ENCODE measurements around the gene DMD. TPM values are rescaled to one million over a fixed set of nuclear protein-coding genes. Genes with fewer than 3 reads are reported as not detected.

Gene DMD
- total RNA-seq, 1 donor from 2014 or later: 6.7 TPM

DNA sequence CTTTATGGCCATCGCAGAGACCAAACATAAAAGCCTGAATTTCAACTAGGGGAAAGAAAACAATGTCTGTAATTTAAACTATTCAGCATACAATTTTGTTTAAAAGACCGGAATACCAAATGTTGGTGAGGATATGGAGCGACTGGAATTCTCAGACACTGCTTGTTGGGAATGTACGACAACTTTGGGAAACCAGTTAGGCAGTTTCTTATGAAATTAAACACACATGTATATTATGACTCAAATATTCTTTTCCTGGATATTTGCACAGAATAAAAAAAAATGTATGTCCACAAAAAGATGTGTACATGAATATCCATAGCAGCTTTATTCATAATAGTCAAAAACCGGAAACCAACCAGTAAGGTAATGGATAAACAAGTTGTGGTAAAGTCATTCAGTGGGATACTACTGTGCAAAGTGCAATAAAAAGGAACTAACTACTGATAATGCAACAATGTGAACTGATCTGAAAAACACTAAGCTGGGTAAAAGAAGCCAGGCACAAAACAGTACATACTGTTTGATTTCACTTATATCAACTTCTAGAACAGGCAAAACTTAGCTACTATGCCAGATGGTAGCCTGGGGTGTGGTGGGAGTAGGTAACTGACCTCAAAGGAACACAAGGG, 1986.9 kb downstream of the DMD start:
- DNase-seq (ENCODE audit: extremely low read depth, low read depth, low spot score): no peak

DNA sequence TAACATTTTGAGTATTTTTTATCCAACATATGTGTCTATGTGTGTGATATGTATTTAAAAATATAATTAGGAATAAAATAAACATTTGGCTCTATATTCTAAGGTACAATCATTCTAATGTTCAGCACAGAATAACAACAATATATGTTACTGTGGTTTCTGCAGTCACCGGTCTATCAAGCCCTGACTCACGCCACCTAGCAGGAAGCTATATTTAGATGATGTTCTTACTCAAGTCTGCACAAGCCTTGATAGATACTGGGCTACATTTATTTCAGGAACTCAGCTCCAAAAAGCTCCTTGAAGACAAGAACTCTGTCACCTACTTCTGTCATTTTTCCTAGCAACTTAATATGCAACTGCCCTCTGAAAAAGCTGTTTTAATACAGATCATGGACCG, 1987.5 kb downstream of the DMD start:
- DNase-seq (ENCODE audit: extremely low read depth, low read depth, low spot score): no peak

DNA sequence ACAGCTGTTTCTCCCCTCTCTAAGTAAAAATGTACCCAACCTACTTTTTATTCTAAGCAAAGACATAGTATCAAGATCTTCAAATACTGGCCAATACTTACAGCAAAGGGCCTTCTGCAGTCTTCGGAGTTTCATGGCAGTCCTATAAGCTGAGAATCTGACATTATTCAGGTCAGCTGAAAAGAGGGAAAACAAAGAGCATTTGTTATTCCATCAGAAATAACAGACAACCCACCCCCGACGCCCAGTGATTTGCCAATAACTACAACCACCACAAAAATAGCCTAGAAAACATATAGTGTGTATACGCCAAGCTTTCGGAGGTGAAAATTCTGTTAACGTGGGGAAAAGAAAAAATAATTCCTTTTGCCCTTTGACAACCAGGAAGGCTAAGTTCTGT, 1988.4 kb downstream of the DMD start:
- no peak for DNase-seq (ENCODE audit: extremely low read depth, low read depth, low spot score)

DNA sequence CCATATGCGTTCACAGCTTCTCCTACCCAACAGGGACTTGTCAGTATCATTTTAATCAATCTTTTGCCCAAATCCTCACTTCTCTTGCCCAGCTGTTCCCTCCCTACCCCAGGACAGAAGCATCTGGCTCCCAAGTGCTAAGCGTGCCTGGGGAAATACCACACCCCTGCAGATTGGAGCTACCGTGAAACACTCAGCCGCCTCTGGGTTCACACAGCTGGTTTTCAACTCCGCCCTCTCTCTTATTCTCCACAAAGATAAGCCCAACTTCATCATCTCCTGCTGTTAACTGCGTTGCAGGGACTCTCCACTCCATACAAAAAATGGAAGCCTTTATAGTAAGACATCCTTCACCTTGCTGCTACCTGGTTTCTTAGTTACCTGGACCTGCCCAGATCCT, 1992.2 kb downstream of the DMD start:
- no peak for DNase-seq (ENCODE audit: extremely low read depth, low read depth, low spot score)

DNA sequence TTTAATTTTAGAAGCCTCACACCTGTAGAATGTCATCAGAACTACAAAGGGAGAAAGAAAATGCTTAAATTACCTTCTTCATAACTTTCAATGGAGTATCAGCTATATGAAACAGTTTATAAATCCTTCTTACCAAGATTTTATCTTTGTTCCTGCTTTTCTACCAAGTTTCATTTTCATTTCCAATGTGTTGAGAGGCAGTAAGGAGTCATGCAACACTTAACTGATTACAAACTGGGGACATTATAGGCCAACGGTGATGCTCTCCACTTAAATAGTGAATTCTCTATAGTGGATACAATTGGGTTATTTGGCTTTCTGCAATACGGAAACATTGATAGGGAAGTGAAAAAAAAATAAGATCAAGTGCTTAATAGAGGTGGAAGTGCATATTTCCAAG, 1994.3 kb downstream of the DMD start:
- no peak for DNase-seq (ENCODE audit: extremely low read depth, low read depth, low spot score)

DNA sequence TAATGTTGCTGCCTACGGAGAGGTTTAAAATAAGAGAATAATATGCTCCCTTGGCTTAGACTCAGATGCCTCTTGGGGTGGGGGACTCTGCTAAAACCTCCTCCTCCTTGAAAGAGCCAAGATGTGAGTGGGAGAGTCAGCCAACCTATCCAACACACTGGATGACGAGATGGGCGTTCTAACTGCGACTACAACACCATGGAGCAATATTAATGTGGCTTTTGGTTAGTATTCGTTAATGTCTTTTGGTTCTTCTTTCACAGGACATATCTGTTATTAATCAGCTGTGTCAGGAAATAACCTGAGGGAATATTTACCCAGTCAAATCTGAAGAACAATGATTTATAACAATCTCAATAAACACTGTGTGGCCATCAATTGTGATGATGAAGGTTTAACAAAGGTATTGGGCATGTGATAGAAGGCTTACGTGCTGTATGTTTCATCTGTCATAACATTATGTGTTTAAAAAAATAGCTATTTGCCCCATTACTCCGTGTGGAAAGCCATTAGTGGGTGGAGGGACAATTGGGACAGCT, 1996.0 kb downstream of the DMD start:
- no peak for DNase-seq (ENCODE audit: extremely low read depth, low read depth, low spot score)

DNA sequence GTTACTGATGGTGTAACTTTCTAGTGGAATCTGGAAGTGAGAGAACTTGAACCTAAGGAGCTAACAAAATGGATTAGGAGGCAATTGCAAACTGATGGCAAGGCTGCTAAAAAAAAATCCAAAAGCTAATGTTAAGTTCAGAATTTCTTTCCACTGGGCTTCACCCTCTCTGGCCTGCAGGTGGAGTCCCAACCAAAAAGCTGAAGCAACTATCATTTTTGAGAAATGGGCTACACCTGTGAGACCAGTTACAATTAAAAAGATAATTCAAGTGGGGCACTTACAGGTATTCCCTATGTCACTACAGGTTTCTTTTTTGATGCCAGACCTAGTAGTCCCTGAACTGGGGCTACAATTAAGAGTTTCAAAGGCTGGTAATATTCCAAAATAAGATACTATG, 1997.4 kb downstream of the DMD start:
- DNase-seq (ENCODE audit: extremely low read depth, low read depth, low spot score): no peak

DNA sequence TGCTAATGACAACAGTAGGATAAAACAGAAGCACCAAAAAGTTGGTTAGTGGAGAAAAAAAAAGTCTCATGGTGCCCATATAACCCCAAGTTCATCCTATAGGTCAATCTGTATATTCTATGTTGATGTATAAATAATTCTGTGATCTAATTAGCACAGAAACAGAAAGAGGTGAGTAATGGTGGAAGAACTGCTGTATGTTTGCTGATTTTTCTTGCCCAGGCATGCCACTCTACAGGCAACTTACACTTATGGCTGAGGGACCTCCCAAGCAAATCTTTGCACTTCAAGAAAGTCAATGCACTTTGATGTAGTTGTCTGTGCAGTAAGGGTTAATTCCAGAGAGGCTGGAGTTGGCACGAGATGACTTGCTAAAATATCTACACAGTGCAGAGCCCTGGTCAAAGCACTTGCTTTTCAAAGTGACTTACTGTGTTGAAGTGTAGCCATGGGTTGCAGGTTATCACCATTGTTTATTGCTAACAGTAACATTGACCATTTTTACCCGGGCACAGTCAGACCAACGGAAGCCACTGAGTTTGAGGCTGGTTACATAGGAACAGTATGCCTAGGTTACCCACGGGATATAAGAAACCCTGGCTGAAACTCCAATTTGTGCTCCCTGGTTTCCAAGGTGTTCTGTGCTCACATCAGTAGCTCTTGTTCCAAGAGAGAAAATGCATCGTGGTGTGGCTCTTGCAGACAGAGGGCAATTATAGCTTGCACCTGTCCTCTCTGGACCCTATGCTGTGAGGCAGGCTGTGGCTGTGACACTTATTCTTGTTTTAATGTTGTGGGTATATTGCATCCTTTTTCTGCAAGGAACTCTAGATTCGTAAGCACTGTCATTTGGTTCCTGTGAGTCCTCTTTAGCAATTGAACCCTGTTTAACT, 1998.2 kb downstream of the DMD start:
- DNase-seq (ENCODE audit: extremely low read depth, low read depth, low spot score): no peak

DNA sequence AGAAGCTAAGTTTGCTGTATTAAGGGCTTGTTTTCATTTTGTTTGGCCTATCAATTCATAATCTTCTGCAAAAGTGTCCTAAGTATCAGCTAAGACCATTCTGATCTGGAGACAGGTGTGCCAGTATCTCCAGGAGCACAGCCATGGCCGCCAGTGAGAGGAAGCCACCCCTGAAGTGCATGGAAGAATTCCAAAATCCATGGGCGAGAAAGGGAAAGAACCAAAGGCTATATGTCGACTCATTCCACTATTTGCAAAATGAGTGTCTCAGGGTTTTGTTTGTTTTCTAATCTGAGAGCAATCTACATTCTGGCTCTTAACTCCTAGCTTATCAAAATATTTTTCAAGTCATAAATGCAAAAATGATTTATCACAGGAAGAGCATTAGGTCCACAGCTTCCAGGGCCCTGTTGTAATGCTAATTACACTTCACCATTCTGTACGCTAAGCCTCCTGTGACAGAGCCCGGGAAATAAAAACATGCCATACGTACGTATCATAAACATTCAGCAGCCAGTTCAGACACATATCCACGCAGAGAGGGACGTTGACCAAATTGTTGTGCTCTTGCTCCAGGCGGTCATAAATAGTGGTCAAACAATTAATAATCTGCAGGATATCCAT, 2002.2 kb downstream of the DMD start:
- DNase-seq (ENCODE audit: extremely low read depth, low read depth, low spot score): no peak

DNA sequence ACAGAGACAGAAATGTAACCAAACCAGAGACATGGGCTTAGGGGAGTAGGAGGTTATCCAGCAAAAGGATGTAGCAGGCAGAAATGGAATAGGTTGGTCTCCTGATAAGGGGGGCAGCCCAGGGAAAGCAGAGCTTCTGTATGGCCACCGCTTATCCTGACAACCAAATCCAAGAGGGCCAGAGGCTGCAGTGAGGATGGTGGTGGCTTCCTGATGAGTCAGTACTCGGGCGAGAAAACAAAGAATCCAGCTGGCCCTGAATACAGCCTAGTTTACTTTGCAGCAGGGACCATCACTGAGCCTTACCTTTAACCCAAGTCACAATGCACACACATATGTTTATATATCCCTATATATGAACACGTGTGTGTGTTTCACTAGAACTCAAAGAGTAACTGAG, 2009.8 kb downstream of the DMD start:
- DNase-seq (ENCODE audit: extremely low read depth, low read depth, low spot score): no peak

DNA sequence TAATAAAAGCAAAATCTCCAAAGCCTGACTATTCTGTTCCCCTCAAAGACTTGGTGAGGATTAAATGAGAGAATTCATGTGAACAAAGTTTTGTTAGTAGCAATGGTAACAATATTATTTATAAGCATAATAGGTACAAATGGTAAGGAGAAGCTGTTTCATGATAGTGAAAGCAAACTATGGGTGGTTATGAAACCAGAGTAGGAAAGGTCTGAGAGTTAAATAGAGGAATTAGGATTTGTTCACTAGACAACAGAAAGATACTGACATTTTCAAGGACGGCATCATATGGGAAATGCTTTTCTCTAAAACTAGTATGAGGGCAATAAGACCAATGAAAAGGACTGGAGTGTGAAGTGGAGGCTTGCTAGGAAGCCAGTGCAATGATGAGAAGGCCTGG, 2010.9 kb downstream of the DMD start:
- no peak for DNase-seq (ENCODE audit: extremely low read depth, low read depth, low spot score)

DNA sequence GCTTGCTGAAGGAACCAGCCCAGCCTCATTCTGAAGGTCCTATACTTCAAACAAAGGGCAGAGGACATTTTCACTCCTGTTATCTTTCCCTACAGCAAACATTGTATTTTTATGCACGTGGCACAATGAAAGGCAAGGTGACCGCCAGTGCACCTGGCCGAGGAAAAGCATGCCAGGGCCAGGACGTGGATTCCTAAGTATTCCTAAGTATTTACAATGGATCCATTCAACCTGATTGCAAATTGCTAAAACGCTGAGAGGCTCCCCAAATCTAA, 2011.6 kb downstream of the DMD start:
- no peak for DNase-seq (ENCODE audit: extremely low read depth, low read depth, low spot score)

DNA sequence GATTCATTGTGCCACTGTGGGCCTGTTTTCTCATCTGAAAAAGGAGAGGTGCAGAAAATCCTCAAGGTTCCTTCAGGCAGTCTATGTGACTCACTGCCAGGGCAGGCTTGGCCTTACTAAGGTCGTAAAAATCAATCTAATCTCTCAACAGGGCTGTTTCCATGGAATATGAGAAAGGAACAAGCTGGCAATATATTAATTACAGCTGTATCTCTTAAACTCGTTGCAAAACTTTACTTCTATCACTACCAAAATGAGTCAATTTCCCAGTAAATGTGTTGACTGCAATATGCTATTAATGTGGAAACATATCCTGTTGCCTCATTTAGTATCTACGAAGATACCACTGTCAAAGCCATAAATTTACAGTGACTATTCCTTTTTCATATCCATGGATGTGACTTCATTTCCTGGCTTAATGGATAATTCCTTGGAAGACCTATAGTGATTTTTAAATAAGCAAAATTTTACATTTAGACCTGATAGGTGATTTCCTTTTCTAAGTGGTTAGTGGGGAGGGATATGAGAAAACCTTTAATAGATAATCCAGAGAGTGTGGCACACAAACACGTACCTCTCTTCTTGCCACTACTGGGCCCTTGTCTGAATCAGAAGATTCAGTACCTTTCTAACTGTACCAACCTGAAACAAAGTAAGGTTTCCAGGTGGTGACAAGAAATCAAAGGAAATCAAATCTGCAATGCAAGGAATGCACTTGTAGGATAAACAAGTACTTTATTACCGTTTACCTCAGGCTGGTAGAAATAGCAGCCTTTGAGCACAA, 2012.1 kb downstream of the DMD start:
- no peak for DNase-seq (ENCODE audit: extremely low read depth, low read depth, low spot score)

DNA sequence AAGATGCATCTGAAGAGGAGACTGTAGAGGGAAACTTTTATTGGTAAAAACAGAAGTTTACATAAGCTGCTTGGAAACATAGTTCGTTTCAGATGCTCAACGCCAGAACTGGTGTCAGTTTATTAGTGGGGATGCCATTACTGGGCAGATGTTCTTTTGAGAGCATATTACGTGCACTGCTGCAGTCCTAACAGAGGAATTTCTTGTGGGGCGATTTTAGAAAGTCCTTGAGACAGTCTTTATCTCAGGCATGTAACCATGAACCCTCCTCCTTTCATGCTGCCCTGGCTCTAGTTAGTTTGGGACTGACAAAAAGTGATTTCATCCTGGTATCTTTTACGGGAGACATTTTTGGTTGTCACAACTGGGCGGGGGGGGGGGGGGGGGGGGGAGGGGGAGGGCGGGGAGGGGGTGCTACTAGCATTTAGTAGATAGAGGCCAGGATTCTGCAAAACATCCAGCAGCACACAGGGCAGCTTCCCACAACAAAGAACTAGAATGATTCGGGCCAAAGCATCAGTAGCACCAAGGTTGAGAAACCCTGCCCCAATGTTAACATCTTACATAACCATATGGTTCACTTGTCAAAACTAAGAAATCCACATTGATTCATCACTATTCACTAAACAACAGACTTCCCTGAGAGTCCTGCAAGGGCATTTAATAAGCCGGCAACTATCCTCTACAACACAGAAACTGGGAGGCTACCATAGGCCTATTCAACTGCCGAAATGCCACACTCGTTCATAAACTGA, 2021.0 kb downstream of the DMD start:
- DNase-seq (ENCODE audit: extremely low read depth, low read depth, low spot score): no peak

DNA sequence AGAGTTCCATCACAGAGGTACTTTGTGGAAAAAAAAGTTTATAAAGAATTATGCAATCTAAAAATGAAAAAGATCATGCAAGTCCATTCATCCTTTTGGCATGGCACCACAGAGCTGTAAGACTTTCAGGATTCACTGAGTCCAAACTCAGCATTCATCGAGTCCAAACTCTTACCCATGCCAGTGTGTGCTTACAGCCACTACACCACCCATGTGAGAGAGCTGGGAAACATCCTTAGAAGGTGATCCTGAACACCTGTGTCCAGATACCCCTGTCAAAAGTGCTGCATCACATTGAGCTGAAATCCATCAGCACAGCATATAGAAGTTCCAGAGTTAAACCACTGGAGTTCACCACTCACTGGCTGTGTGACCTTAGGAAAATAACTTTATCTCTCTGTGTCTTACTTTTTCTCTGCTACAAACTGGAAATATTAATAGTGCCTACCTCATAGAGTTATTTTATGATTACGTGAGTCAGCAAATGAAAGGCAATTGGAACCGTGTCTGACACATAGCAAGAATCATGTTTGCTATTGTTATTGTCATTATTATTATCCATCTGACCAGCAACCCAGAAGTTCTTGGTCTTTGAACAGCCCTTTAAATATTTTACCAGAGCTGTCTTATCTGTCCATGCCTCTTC, 2024.5 kb downstream of the DMD start:
- no peak for DNase-seq (ENCODE audit: extremely low read depth, low read depth, low spot score)

DNA sequence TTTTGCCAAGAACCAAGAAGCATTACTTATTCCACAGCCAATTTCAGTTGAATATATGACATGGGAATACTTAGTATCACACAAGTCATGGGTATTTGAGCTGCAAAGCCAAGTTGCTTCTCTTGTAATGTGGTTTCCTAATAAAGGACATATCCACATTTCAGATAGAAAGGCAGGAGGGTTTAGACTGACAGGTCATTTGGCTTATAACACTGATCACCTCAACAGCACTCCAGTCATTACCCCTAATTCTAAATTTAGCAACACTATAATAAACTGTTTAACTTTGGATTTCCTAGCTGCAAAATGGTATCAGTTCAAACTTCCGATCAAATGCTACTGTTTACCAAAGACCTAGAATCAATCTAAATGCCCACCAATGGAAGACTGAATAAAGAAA, 2025.5 kb downstream of the DMD start:
- no peak for DNase-seq (ENCODE audit: extremely low read depth, low read depth, low spot score)

DNA sequence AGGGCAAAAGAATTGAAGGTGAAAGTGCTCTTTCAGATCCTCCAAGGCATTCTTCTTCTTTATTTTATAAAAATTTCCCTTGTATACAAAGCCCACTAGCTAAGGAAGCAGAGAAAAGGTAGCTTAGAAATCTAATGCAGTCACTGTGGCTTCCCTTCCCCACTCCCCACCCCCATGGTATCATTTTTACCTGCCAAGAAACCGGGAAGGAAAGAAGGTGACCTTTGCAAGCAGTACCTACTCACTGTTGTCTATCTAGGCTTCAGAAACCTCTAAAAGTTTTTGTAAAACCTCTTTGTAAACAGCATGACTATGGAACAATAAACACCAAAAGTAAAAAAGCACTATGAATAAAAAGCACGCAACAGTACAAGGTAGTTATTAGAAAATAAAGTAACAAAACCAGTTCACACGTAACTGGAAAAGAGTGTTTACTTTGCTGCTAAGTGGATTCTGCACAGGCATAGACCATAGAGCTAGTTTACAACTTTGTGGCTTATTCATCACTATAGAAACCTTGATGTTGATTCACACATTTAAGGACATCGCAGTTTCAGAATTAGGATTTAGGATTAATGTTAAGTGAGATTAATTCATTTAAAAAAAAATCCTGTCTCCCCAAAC, 2029.9 kb downstream of the DMD start:
- no peak for DNase-seq (ENCODE audit: extremely low read depth, low read depth, low spot score)

DNA sequence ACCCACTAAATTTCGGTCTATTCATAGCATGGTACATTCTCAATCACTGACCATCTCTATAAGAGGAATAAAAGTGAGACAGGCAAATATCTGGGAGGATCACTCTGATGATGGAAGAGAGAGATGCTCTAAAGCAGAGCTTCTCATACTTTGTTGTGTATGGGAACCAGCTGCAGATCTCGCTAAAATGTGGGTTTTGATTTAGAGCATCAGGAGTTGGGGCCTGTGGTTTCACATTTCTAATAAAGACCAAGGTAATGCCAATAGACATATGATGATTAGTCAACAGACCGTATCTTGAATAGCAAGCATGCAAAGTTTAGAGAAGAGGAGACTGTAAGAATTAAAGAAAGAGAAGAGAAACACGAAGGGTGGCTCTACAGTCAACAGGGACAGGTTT, 2032.1 kb downstream of the DMD start:
- no peak for DNase-seq (ENCODE audit: extremely low read depth, low read depth, low spot score)

DNA sequence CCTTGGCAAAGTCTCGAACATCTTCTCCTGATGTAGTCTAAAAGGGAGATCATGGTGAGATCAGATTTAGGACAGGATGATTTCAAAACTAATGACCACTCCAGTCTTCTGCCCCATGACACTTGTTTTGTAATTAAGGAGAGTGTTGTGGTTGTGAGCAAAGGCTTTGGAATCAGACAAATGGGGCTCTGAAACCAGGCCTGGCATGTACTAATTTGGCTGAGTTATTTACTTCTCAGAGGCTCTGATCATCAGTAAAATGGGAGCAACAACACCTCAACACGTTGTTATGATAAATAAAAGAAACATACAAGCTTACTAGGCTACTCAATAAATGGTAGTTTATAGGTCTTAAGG, 2032.6 kb downstream of the DMD start:
- DNase-seq (ENCODE audit: extremely low read depth, low read depth, low spot score): no peak
